Measurements from ENCODE around the gene MAP2K7.
"Not testable (repeated sequence)": the region's sequence is repeated elsewhere in the genome, so short reads cannot be mapped to it uniquely, and the experiment has no call there.

Gene MAP2K7

DNA sequence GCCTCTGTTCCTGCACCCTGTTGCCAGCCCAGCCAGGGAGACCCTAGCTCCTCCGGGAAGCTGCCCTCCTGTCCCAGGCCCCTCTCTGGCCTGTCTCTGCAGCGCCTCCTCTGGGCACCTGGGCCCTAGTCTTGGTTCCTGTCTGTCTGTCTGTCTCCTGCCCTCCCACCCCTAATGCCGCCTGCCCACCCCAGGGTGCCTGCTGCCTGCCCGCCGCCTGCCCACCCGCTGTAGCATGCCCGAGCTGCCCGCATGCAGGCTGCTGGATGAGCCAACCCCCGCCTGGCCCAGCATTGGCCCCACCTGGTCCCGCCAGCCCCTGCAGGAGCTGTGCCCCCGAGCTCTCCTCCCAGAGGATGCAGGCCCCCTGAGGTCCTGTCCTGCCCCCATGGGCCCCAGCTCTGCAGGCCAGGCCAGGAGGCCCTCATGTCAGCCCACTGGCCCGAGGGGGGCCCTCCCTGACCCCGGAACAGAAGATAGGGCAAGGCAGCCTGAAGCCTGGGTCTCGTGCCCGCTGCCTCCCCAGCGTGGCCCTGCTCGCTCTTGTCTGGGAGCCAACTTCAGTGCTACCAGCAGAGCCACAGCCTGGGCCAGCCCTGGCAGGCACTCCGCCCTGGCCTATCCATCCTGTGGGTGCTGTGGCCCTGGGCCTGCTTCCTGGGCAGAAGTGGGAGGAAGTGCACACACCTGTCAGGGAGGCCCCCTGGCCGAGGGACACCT is 5.2 kb downstream of the MAP2K7 start:
- no peak for DNase-seq (ENCODE audit: low read depth)

DNA sequence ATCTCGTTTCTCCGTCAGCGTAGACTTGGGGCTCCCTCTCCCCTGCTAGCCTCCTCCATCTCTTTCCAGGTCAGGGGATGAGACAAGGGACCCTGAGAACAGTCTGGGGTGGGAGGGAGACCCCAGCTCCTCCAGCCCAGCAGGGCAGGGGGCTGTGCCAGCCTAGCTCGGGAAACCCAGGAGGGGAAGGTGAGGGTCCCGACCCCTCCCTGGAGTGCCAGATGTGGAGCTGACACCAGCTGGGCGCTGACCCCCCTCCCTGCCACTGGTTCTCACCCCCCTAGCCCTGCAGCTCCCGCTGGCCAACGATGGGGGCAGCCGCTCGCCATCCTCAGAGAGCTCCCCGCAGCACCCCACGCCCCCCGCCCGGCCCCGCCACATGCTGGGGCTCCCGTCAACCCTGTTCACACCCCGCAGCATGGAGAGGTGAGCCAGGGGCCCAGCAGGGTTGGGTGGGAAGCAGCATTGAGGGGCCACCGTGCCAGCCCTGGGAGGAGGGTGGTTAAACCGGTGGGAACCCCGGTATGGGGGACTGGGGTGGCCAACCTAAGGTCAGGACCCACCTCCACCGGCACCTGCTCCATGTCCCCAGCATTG is 5.9 kb downstream of the MAP2K7 start:
- no peak for DNase-seq (ENCODE audit: low read depth)

DNA sequence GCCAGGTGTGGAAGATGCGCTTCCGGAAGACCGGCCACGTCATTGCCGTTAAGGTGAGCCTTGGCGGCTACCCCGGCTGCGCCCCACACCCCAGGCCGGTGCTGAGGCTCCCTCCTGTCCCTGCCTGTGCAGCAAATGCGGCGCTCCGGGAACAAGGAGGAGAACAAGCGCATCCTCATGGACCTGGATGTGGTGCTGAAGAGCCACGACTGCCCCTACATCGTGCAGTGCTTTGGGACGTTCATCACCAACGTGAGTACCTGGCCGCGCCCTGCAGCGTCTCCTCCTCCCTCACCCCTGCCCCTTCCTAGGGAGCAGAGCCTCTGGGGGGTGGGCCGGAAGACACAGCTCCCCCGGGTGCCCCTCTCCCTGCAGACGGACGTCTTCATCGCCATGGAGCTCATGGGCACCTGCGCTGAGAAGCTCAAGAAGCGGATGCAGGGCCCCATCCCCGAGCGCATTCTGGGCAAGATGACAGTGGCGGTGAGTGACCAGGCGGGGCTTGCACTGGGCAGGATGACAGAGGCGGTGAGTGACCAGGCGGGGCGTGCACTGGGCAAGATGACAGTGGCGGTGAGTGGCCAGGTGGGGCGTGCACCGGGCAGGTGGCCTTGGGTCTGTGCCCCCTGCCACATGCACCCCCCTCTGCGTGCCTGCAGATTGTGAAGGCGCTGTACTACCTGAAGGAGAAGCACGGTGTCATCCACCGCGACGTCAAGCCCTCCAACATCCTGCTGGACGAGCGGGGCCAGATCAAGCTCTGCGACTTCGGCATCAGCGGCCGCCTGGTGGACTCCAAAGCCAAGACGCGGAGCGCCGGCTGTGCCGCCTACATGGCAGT is 6.9 kb downstream of the MAP2K7 start:
- no peak for DNase-seq (ENCODE audit: low read depth)

DNA sequence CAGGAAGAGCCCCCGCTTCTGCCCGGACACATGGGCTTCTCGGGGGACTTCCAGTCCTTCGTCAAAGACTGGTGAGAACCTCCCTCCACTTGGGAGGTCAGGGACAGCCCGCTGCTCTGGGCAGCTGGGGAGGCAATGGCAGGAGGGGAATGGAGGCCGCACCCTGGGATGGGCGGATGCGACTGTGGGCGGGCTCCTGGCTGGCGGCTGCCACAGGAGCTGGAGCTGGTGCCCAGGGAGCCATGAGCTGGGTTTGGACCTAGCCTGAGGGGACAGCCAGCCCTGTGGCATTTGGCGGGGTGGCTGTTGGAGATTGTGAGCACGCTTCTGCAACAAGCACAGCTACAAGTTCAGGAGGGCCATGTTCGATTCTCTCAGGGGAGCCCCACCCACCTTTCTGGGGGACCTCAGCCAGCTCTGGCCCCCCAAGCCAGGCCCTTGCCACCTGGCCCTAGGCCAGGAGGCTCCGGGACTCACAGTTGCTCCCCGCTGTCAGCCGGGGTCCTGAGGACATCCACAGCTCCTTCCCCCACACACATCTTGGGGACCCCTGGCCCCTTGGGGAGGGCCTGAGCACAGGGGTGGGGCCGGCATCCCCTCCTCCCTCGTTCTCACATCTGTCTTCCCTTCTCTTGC is 7.9 kb downstream of the MAP2K7 start:
- no peak for DNase-seq (ENCODE audit: low read depth)

DNA sequence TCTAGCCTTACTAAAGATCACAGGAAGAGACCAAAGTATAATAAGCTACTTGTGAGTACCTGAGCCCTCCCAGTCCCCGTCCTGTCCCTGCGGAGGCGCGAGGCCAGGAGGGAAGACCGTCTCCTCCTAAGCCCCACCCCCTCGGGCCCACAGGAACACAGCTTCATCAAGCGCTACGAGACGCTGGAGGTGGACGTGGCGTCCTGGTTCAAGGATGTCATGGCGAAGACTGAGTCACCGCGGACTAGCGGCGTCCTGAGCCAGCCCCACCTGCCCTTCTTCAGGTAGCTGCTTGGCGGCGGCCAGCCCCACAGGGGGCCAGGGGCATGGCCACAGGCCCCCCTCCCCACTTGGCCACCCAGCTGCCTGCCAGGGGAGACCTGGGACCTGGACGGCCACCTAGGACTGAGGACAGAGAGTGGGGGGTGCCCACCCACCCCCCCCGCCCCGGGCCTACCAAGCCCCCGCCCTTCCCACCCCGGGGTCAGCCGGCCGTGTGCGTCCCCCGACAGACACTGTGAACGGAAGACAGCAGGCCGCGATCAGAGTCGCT is 8.5 kb downstream of the MAP2K7 start:
- DNase-seq (ENCODE audit: low read depth): no peak

DNA sequence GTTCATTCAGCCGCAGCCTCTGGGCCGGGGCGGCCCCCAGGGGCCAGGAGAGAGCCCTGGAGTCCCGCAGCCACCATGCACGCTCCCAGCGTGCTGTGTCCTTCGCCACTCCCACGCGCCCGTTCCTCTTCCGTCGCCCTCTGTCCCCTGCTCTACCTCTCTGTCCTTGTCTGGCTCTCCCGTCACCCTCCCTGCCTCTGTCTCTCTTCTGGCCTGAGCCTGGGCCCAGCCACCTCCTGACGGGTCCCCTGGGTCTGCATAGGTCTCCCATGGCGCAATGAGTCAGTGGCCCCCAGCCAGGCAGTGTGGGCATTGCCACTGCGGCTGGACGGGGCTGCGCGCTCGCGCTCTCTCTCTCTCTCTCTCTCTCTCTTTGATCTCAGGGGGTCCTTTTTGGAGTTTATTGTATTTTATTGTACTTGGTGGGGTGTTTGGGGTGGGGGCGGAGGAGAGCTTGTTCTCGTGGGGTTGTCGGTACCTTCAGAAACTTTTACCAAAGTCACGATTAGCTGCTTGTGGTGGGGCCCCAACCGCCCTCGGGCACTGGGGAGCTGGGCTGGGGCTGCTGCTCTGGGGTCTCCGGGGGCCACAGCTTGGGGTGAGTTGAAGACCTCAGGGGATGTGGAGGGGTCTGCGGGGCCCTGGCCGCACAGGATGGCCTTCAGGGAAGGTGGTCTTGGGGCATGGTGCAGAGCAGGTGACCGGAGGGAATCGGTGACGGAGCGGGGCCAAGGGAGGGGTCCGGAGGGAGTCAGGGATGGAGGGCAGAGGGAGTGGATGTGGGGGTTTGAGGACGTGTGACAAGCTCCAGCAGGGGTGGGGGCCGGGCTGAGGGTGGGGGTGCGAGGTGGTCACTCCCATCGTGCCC is 9.3 kb downstream of the MAP2K7 start:
- no peak for DNase-seq (ENCODE audit: low read depth)

DNA sequence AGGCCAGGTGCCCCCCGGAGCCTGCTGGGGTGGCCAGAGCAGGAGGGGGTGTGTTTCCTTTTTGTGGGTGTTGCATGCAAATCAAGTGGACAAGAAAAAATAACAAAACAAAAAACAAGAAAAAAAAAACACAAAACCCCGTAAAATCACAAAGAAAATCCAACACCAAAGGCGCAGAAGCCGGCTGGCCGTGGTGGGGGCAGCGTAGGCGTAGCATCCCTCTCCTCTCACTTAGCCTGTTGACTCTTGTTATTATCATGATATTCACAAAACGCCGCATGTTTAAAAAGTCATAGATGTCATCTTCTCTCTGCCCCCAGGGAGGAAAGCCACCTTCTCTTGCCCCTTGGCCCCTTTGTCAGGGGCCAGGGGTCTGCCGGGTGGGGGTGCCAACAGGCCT is 10.0 kb downstream of the MAP2K7 start:
- DNase-seq (ENCODE audit: low read depth): no peak

DNA sequence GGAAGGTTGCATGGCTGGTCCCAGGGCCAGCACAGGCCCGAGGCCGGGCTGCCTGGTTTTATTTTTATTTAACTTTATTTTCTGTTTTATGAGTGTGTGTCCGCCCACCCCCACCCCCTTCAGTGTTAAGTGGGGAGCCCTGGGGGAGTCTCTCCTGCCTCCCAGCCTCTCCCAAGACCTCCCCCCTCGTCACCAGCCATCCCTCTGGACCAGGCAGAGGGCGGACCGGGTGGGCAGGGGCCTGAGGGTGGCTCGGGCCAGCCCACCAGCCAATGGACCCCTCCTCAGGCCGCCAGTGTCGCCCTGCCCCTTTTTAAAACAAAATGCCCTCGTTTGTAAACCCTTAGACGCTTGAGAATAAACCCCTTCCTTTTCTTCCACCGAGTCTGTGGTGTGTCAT is 10.4 kb downstream of the MAP2K7 start:
- no peak for DNase-seq (ENCODE audit: low read depth)

DNA sequence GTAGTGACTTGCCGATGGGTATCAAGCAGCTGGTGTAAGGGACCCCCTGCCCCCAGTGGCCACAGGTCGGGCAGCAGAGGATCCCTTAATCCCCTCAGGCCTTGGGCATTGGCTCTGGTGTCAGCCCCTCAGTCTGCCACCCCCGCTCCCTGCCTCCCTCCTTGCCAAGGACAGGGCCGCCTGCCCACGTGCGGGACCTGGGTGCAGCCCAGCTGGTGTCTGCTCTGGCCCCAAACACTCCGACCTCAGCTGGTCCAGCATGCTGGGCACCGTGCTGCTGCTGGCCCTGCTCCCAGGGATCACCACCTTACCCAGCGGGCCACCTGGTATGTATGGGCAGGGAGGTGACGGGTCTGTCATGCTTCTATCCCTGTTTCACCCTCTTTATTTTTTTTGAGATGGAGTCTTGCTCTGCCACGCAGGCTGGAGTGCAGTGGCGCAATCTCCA is 10.9 kb downstream of the MAP2K7 start, which contains the start of gene TGFBR3L:
TSS of gene TGFBR3L (plus strand) at position 233 of the 448 bp plus-strand sequence.
- DNase-seq (ENCODE audit: low read depth): no peak

DNA sequence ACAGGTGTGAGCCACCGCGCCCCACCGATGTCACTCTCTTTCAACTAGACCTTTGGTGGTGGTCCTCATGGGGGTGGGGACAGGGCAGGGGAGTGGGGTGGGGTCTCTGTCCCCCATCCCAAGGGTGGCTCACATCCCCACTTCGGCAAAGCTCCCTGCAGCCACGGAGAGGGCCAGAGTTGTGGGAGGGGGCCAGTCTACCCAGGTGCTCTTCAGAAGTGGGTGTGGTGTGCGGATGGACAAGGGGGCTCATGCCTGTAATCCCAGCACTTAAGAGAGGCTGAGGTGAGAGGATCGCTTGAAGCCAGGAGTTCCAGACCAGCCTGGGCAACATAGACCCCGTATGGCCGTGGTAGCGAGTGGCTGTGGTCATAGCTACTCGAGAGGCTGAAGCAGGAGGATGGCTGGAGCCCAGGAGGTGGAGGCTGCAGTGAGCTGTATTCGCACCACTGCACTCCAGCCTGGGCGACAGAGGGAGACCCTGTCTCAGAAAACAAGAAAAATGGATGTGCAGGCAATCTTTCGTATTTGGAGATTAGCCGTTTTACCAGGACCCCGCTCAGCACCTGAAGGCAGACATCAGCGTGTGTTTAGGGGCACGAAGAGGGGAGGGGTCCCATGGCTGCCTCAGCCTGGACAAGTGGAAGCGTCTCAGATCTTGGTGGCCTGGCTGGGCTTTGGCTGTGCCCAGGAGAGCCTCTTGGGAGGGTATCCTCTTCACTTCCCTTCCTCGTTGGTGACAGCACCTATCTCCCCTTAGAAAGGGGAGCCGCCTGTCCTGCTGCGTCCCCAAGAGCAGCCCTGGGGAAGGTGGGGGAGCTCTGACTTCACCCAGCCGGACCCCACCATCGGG is 11.8 kb downstream of the MAP2K7 start:
- DNase-seq (ENCODE audit: low read depth): no peak

DNA sequence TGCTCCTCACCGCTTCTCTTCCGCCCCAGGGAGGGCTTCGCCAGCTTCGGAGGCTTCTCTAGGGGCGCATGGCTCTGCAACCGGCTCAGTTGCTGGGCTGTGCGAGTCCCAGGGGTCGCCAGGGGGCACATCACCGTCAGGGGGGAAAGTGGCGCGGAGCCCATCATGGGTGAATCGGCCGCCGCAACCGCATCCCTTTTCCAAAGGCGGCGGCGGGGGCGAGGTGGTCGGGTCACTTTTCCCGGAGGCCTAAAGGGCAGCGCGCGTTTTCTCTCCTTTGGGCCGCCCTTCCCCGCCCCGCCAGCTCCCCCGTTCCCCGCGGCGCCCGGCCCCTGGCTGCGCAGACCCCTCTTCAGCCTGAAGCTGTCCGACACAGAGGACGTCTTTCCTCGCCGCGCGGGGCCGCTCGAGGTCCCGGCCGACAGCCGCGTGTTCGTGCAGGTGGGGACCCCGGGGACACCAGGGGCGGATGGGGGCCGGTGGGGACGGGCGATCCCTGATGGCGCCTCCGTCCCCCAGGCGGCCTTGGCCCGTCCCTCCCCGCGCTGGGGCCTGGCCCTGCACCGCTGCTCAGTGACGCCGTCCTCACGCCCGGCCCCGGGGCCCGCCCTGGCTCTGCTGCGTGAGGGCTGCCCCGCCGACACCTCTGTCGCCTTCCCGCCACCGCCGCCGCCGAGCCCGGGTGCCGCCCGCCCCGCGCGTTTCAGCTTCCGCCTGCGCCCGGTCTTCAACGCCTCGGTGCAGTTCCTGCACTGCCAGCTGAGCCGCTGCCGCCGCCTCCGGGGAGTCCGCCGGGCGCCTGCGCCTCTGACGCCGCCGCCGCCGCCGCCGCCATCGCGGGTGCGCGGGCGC is 12.7 kb downstream of the MAP2K7 start:
- DNase-seq (ENCODE audit: low read depth): no peak

DNA sequence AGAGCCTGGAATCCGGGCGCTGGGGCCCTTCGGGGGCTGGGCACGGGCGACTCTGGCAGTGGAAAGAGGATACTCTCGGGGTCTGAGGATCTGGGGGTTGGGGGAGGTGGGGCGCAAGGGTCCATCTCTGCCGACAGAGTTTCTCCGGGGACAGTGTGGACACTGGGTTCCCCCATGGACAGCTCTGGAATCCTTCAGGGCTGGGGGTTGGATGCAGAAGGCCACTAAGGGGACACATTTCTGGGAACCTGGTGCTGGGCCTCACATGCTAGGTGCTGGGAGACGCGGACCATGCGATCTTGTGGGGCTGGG is 13.2 kb downstream of the MAP2K7 start:
- no peak for DNase-seq (ENCODE audit: low read depth)

DNA sequence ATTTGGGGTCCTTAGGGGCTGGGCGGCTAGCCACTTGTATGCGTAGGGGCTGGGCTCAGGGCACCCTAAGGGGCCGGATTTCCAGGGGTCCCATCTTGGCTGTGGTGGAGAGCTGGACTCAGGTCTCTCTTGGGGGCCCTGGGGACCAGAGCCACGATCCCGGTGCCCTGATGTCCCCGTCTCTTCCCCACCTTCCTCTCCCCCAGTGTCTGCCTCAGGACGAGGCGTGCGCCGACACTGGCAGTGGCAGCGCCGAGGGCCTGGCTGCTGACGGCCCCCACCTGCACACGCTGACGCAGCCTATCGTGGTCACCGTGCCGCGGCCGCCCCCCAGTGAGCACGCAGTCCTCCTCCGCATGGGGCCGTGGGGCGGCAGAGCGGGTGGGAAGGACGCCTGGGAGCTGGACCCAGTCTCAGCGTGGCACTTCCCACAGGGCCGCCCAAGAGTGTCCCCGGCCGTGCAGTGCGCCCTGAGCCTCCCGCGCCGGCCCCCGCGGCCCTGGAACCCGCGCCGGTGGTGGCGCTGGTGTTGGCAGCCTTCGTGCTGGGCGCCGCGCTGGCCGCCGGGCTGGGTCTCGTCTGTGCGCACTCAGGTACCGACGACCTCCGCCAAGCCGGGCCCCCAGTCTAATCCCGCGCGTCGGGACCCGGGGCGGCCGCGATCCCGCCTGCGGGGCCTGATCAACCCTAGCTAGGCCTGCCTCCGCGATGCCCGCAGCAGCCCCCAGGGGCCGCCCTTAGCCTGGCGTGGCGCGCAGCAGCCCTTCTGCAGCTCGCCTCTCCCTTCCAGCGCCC is 13.8 kb downstream of the MAP2K7 start:
- no peak for DNase-seq (ENCODE audit: low read depth)

DNA sequence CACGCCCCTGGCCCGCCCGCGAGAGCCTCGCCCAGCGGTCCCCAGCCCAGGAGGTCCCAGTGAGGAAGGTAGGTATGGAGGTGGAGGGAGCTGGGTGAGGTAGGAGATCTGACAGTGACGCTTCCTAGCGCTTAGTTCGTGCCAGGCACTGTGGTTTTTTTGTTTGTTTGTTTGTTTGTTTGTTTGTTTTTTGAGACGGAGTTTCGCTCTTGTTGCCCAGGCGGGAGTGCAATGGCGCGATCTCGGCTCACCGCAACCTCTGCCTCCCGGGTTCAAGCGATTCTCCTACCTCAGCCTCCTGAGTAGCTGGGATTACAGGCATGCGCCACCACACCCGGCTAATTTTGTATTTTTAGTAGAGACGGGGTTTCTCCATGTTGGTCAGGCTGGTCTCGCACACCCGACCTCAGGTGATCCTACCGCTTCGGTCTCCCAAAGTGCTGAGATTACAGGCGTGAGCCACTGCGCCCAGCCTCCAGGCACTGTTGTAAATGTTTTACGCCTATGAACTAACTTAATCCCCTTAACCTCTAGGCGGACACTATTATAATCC is 14.5 kb downstream of the MAP2K7 start:
- DNase-seq (ENCODE audit: low read depth): not testable (repeated sequence)

DNA sequence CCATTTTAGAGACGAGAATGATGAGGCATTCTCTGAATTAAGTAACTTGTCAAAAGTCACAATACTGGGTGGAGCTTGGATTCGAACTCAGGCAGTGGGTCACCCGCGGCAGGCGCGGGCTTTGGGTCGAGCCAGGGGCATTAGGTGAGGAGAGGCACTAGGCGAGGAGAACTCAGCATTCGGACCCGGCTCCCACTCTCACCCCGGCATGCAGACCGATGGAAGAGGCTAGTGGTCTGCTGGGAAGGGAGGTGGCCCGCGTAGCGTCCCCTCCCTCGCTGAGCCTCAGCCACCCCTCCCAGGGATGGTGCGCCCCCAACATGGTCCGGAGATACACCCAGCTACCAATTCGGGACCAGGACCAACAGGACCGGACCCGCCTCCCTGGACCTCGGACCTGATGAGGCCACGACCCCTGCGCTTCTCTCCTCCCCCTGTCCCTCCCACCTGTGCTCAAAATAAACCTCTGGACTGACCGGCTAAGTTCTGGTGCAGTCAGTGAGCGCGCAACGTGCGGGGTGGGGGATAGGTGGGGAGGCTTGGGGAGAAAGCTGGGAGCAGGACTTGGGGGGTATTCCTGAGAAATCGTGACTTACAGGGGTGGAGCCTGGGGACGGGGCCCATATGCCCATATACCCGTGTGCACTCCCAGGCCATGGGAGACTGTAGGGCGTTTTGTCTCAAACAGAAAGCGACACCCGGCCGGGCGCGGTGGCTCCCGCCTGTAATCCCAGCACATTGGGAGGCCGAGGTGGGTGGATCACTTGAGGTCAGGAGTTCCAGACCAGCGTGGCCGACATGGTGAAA is 15.1 kb downstream of the MAP2K7 start:
- DNase-seq (ENCODE audit: low read depth): no peak

DNA sequence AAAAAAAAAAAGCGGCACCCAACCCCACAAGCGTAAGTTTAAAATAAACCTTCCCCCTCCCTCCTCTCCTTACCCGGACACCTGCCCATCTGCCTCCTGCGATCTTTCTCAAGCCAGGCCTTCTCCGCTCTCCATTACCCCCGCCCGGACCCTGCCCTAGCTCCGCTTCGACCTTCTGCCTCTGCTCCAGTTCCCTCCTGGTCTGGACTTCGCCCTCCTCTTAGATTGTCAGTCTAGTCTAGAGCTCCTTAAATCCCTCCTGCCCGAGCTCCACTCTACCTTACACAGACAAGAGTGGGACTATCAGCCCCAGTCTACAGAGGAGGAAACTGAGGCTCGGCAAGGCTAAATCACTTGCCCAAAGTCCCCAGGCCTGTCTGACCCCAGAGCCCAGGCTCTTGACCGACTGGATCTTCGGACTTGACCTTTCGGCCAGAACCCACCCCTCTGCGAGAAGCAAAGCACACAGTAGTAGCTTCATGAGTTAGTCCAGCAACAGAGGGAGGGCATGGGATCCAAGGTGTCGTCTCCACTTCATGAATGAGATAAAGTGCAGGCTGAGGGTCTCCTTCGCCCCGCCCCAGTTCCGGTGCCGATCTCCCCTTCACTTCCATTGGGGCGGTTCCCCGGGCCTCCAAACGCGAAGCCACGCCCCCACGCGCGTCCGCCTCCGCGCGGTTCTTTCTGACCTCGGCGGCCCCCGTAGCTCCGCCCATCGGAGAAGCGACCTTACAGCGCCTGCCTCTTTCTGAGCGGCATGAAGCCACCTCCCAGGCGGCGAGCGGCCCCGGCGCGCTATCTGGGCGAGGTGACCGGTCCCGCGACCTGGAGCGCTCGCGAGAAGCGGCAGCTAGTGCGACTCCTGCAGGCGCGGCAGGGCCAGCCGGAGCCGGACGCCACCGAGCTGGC is 16.2 kb downstream of the MAP2K7 start, which contains the start of gene SNAPC2:
TSS of gene SNAPC2 (plus strand) at position 729 of the 909 bp plus-strand sequence. CDS start at position 758, 29 bp downstream.
- DNase-seq (ENCODE audit: low read depth): peak; percentile 90

All from stimulated activated CD8-positive, alpha-beta memory T cell treated with anti-CD3 and anti-CD28 coated beads, Interleukin-15, amount 100 ng/mL, for 24 hours (primary cell).